AG04449 (cell line): ENCODE measurements around the gene DMRT1.
A peak's percentile ranks its signal among the peaks of the same experiment; 100 is the strongest.

ENCODE experiments used
- CTCF ChIA-PET: fragments of 350-600 bp; formaldehyde crosslinking; extraction: SDS; loops from one replicate; lab custom pipeline; 2021; ENCODE audit warnings: antibody characterized with exemption; lab: Yijun Ruan, JAX
- POLR2A ChIA-PET: fragments of 400-600, 350-600 bp; formaldehyde crosslinking; extraction: SDS; loops from one replicate; lab custom pipeline; 2020; ENCODE audit warnings: antibody characterized with exemption, inconsistent platforms; lab: Yijun Ruan, JAX
- DNase-seq: peaks from one replicate; pipeline ENCODE4 v3.0.0-alpha.2; 2010; ENCODE audit warnings: low read depth, low spot score
- H3K4me3 ChIP-seq: 2 replicates; pipeline ENCODE4 v1.5.1; 2011; ENCODE audit warnings: low read depth, mild to moderate bottlenecking, control low read depth, low read length
- CTCF ChIP-seq: IDR thresholded peaks from one replicate; pipeline ENCODE4 v1.5.1; 2011; ENCODE audit warnings: mild to moderate bottlenecking, moderate library complexity, low read length, control low read depth, inconsistent platforms; ENCODE audit not compliant: insufficient read depth; ENCODE audit errors: missing control alignments

Gene DMRT1

GRCh38 chr9:892123-892522 lies 50.6 kb downstream of the DMRT1 start:
- H3K4me3 ChIP-seq: no peak overlapping the region
- TF ChIP-seq CTCF: no peak
- CTCF ChIA-PET: interaction anchor here (1.0 to 4.1 kb wide), 3 partner anchors 11 to 118 kb away, joined by 3 to 29 read pairs (median 3); no protein-coding TSS in a partner anchor
- POLR2A ChIA-PET: no interaction called here
- no peak for DNase-seq

GRCh38 chr9:893115-893514 lies 51.6 kb downstream of the DMRT1 start:
- TF ChIP-seq CTCF: no peak
- no peak for DNase-seq
- ChIA-PET CTCF (interaction anchor here (0.8 to 4.1 kb wide), 14 partner anchors 11 to 117 kb away, joined by 3 to 45 read pairs (median 4); no protein-coding TSS in a partner anchor), POLR2A (no interaction called here)
- H3K4me3 ChIP-seq: no peak overlapping the region

- CTCF ChIA-PET: interaction anchor here (0.8 to 4.0 kb wide), 11 partner anchors 10 to 117 kb away, joined by 3 to 45 read pairs (median 5); no protein-coding TSS in a partner anchor
- POLR2A ChIA-PET: no interaction called here
- H3K4me3 ChIP-seq: no peak overlapping the region
These were observed 52.4 kb downstream of the DMRT1 start for GRCh38 chr9:893843-894420.

GRCh38 chr9:899440-900184 lies 58.1 kb downstream of the DMRT1 start:
- TF ChIP-seq CTCF: no peak
- ChIA-PET CTCF (interaction anchor here (1.2 kb wide), 1 partner anchor 105 kb away, joined by 7 read pairs; no protein-coding TSS in a partner anchor), POLR2A (no interaction called here)
- DNase-seq: no peak
- no peak overlapping the region for H3K4me3 ChIP-seq

More at GRCh38 chr9:893843-894420, 52.4 kb downstream of the DMRT1 start:
- peak; percentile 61 for TF ChIP-seq CTCF
- no peak for DNase-seq

- CTCF ChIA-PET: interaction anchor here (1.6 kb wide), 1 partner anchor 10 kb away, joined by 6 read pairs; no protein-coding TSS in a partner anchor
- no peak for TF ChIP-seq CTCF
- H3K4me3 ChIP-seq: no peak overlapping the region
- no peak for DNase-seq
- POLR2A ChIA-PET: no interaction called here
These were observed 62.4 kb downstream of the DMRT1 start for GRCh38 chr9:903886-904285.

GRCh38 chr9:905906-906305 lies 64.4 kb downstream of the DMRT1 start:
- ChIA-PET CTCF (no interaction called here), POLR2A (no interaction called here)
- no peak for DNase-seq
- no peak for TF ChIP-seq CTCF
- H3K4me3 ChIP-seq: no peak overlapping the region
